Loucy (cell line): ENCODE results near the gene SENP3.

Experiments used
- H2AFZ ChIP-seq: fragments of 200-600 bp; sonication (generic); 2 replicates; pipeline ENCODE4 v1.6.0; 2016; ENCODE audit warnings: antibody characterized with exemption, mild to moderate bottlenecking, low read length, moderate library complexity
- H3F3A ChIP-seq: fragments of 200-600 bp; 2 replicates; pipeline ENCODE4 v1.6.0; 2016; ENCODE audit warnings: antibody characterized with exemption, low read depth, mild to moderate bottlenecking
- H3K27me3 ChIP-seq: fragments of 200-600 bp; sonication (generic); 2 replicates; pipeline ENCODE4 v1.6.1; 2014; ENCODE audit warnings: low read length, mild to moderate bottlenecking; ENCODE audit not compliant: insufficient read depth, poor library complexity, severe bottlenecking
- H3K36me3 ChIP-seq: fragments of 200-600 bp; sonication (generic); 2 replicates; pipeline ENCODE4 v1.6.1; 2016; ENCODE audit warnings: low read length; ENCODE audit not compliant: insufficient read depth
- H3K4me1 ChIP-seq: fragments of 200-600 bp; sonication (generic); 2 replicates; pipeline ENCODE4 v1.5.1; 2014; ENCODE audit warnings: low read length, mild to moderate bottlenecking; ENCODE audit not compliant: insufficient read depth, poor library complexity, severe bottlenecking
- H3K4me2 ChIP-seq: fragments of 200-600 bp; sonication (generic); 2 replicates; pipeline ENCODE4 v1.6.0; 2014; ENCODE audit warnings: antibody characterized with exemption, low read length, low read depth, mild to moderate bottlenecking; ENCODE audit not compliant: poor library complexity, severe bottlenecking
- H3K4me3 ChIP-seq: fragments of 200-600 bp; sonication (generic); 2 replicates; pipeline ENCODE4 v1.5.1; 2014; ENCODE audit warnings: low read length, mild to moderate bottlenecking, mixed read lengths; ENCODE audit not compliant: poor library complexity, severe bottlenecking
- H3K79me2 ChIP-seq: fragments of 200-600 bp; sonication (generic); 2 replicates; pipeline ENCODE4 v1.6.1; 2014; ENCODE audit warnings: low read length; ENCODE audit not compliant: insufficient read depth
- H3K9ac ChIP-seq: fragments of 200-600 bp; sonication (generic); 2 replicates; pipeline ENCODE4 v1.6.0; 2014; ENCODE audit warnings: mild to moderate bottlenecking, low read depth, low read length, moderate library complexity; ENCODE audit not compliant: poor library complexity, severe bottlenecking
- H3K9me2 ChIP-seq: fragments of 200-600 bp; sonication (generic); replicated peaks from 2 replicates; pipeline ENCODE4 v1.6.1; 2016; ENCODE audit warnings: low read depth, low read length, mixed read lengths
- H3K9me3 ChIP-seq: fragments of 200-600 bp; sonication (generic); 2 replicates; pipeline ENCODE4 v1.6.1; 2014; ENCODE audit warnings: mild to moderate bottlenecking, antibody characterized with exemption, low read length, low read depth; ENCODE audit not compliant: insufficient read depth
- H4K20me1 ChIP-seq: fragments of 200-600 bp; sonication (generic); 2 replicates; pipeline ENCODE4 v1.6.0; 2014; ENCODE audit warnings: antibody characterized with exemption, low read length, mild to moderate bottlenecking; ENCODE audit not compliant: insufficient read depth, poor library complexity, severe bottlenecking
- CTCF ChIP-seq: fragments of 200-600 bp; sonication (generic); conservative IDR thresholded peaks from 2 replicates; pipeline ENCODE4 v1.5.1; 2014; ENCODE audit warnings: mild to moderate bottlenecking, antibody characterized with exemption, low read length
- EZH2phosphoT487 ChIP-seq: fragments of 200-600 bp; IDR thresholded peaks from 2 replicates; pipeline ENCODE4 v1.6.1; 2018; ENCODE audit warnings: antibody characterized with exemption, mild to moderate bottlenecking, moderate library complexity, borderline replicate concordance

The SENP3 gene

GRCh38 chr17:7551396-7551795 is 10.3 kb upstream of the SENP3 start:
- H3K36me3 ChIP-seq: no peaks in the 10 kb centered on the region
- H3K27me3 ChIP-seq: no peaks in the 10 kb centered on the region
- no peaks in the 10 kb centered on the region for H3F3A ChIP-seq
- no peak for TF ChIP-seq EZH2phosphoT487
- no peak for TF ChIP-seq CTCF
- no peak overlapping the region for H2AFZ ChIP-seq
- no peak overlapping the region for H3K4me3 ChIP-seq
- H3K79me2 ChIP-seq: no peaks in the 10 kb centered on the region
- H3K4me2 ChIP-seq: no peak overlapping the region
- H3K9ac ChIP-seq: no peak overlapping the region
- no peaks in the 10 kb centered on the region for H3K9me3 ChIP-seq
- H3K9me2 ChIP-seq: no peaks in the 10 kb centered on the region
- H4K20me1 ChIP-seq: no peaks in the 10 kb centered on the region
- peaks cover 4% of the 10 kb centered on the region for H3K4me1 ChIP-seq

GRCh38 chr17:7552621-7553051 is 9.1 kb upstream of the SENP3 start:
- Histone ChIP-seq H3K4me2 (no peak overlapping the region), H3K9me3 (no peaks in the 10 kb centered on the region), H2AFZ (no peak overlapping the region), H3K36me3 (no peaks in the 10 kb centered on the region), H3F3A (no peaks in the 10 kb centered on the region), H4K20me1 (no peaks in the 10 kb centered on the region), H3K4me3 (no peak overlapping the region), H3K4me1 (peaks cover 4% of the 10 kb centered on the region), H3K79me2 (no peaks in the 10 kb centered on the region), H3K27me3 (no peaks in the 10 kb centered on the region), H3K9me2 (no peaks in the 10 kb centered on the region), H3K9ac (no peak overlapping the region)
- TF ChIP-seq CTCF (no peak), EZH2phosphoT487 (no peak)

- H3K79me2 ChIP-seq: no peaks in the 10 kb centered on the region
- no peaks in the 10 kb centered on the region for H3F3A ChIP-seq
- no peaks in the 10 kb centered on the region for H3K36me3 ChIP-seq
- no peak overlapping the region for H3K4me3 ChIP-seq
- H3K27me3 ChIP-seq: no peaks in the 10 kb centered on the region
- TF ChIP-seq EZH2phosphoT487: no peak
- TF ChIP-seq CTCF: no peak
- no peak overlapping the region for H3K4me2 ChIP-seq
- H4K20me1 ChIP-seq: no peaks in the 10 kb centered on the region
- no peak overlapping the region for H2AFZ ChIP-seq
- H3K9ac ChIP-seq: no peak overlapping the region
- no peaks in the 10 kb centered on the region for H3K9me2 ChIP-seq
- peaks cover 4% of the 10 kb centered on the region for H3K4me1 ChIP-seq
- no peaks in the 10 kb centered on the region for H3K9me3 ChIP-seq
These were observed 8.4 kb upstream of the SENP3 start for GRCh38 chr17:7553356-7553755.
